GM21786 (cell line): Measurements from ENCODE around the gene ATP2A1.
"Not testable (repeated sequence)": the region's sequence is repeated elsewhere in the genome, so short reads cannot be mapped to it uniquely, and the experiment has no call there.

ENCODE experiments used
- ATAC-seq: cut with Tn5 transposase; IDR thresholded peaks from one replicate; pipeline ENCODE4 v1.9.1; 2021; ENCODE audit not compliant: unreplicated experiment

ATP2A1 gene

GRCh38 chr16:28904828-28905227 lies 26.5 kb downstream of the ATP2A1 start:
- no peak for ATAC-seq

- ATAC-seq = no peak
Measured at GRCh38 chr16:28905229-28905754, 27.0 kb downstream of the ATP2A1 start.

GRCh38 chr16:28905800-28906372 lies 27.6 kb downstream of the ATP2A1 start:
- no peak for ATAC-seq

- ATAC-seq = no peak
Measured at GRCh38 chr16:28910086-28911031, 32.1 kb downstream of the ATP2A1 start.

GRCh38 chr16:28912558-28912957 lies 34.3 kb downstream of the ATP2A1 start:
- no peak for ATAC-seq

- ATAC-seq = no peak
Measured at GRCh38 chr16:28913946-28914724, 35.8 kb downstream of the ATP2A1 start.

GRCh38 chr16:28915181-28915580 lies 36.9 kb downstream of the ATP2A1 start:
- ATAC-seq = no peak

- ATAC-seq = no peak
Measured at GRCh38 chr16:28917095-28917494, 38.8 kb downstream of the ATP2A1 start.

GRCh38 chr16:28918698-28919097 lies 40.4 kb downstream of the ATP2A1 start:
- ATAC-seq = no peak

GRCh38 chr16:28923231-28923587 lies 44.9 kb downstream of the ATP2A1 start:
- no peak for ATAC-seq

GRCh38 chr16:28923652-28924398 lies 45.5 kb downstream of the ATP2A1 start:
- ATAC-seq = peak; percentile 65

- no peak for ATAC-seq
Measured at GRCh38 chr16:28924399-28924761, 46.1 kb downstream of the ATP2A1 start.

GRCh38 chr16:28924762-28925385 lies 46.6 kb downstream of the ATP2A1 start, which contains the start of gene RABEP2:
Gene RABEP2 (minus strand): TSS chr16:28925238. CDS start chr16:28925163, 75 bp downstream.
- ATAC-seq = peak; percentile 43

GRCh38 chr16:28925386-28926228 lies 47.3 kb downstream of the ATP2A1 start:
- peak; percentile 19 for ATAC-seq

GRCh38 chr16:28926284-28926683 lies 48.0 kb downstream of the ATP2A1 start:
- not testable (repeated sequence) for ATAC-seq

GRCh38 chr16:28927815-28928214 lies 49.5 kb downstream of the ATP2A1 start:
- no peak for ATAC-seq

GRCh38 chr16:28930203-28930602 lies 51.9 kb downstream of the ATP2A1 start:
- ATAC-seq = no peak

- no peak for ATAC-seq
Measured at GRCh38 chr16:28930652-28931051, 52.4 kb downstream of the ATP2A1 start.

- no peak for ATAC-seq
Measured at GRCh38 chr16:28931801-28932225, 53.5 kb downstream of the ATP2A1 start, which contains the start of gene CD19. Gene CD19 (plus strand): TSS chr16:28931971. CDS start chr16:28932001, 30 bp downstream.
